Motor neuron (in vitro differentiated cells): ENCODE data around the gene TMEM108. TPM values are rescaled to one million over a fixed set of nuclear protein-coding genes. Genes with fewer than 3 reads are reported as not detected.

Source experiments
- ATAC-seq, 8 experiments: fragments of 200-7000 bp; cut with Tn5 transposase; replicated peaks in 6 of 8; 2 replicates each; pipeline ENCODE4 v1.8.0; 2021; ENCODE audit warnings: mild to moderate bottlenecking in 8 of 8, moderate library complexity in 8 of 8
- H3K27ac ChIP-seq, 2 donors: fragments of 250-450 bp; sonication (Bioruptor Pico); 2 replicates each; pipeline ENCODE4 v1.9.0; 2021; ENCODE audit warnings: antibody characterized with exemption in 2 of 2, mild to moderate bottlenecking in 2 of 2, moderate library complexity in 1 of 2
- H3K4me1 ChIP-seq, 2 donors: fragments of 250-450 bp; sonication (Bioruptor Pico); replicated peaks in 1 of 2; 2 replicates each; pipeline ENCODE4 v1.6.1; 2021; ENCODE audit warnings: antibody characterized with exemption in 2 of 2, mild to moderate bottlenecking in 2 of 2, moderate library complexity in 1 of 2
- H3K4me3 ChIP-seq, 5 donors: fragments of 250-450 bp; sonication (Bioruptor Pico); 2 replicates each; pipeline ENCODE4 v1.9.0; 2021; ENCODE audit warnings: antibody characterized with exemption in 5 of 5, mild to moderate bottlenecking in 5 of 5, moderate library complexity in 4 of 5
- WGBS, 10 experiments: fragments of 450-650 bp; shearing (Covaris generic); methylation state at CpG; one replicate each; pipeline ENCODE4 v1.0.0; 2022; 5-methylcytosine and 5-hydroxymethylcytosine counted together
- in situ Hi-C, 9 experiments: fragments of 400-800 bp; cut with MboI; loops; one replicate each; pipeline ENCODE4 v1.15.0; 2021; ENCODE audit warnings: low sequenced_read_pairs in 9 of 9, low pct_unique_long_range_greater_than_20kb in 2 of 9; ENCODE audit not compliant: unreplicated experiment in 9 of 9
- total RNA-seq, 8 experiments: library from RNA; unstranded; fragments of 300-600 nt; gene quantifications; 2 replicates each; pipeline versions ENCODE4 v1.2.3 to v1.2.4, GENCODE V29; 2022

The TMEM108 gene
- total RNA-seq, 8 experiments from 2014 or later, result 0.51 to 28.4 (median 2.9) TPM

DNA sequence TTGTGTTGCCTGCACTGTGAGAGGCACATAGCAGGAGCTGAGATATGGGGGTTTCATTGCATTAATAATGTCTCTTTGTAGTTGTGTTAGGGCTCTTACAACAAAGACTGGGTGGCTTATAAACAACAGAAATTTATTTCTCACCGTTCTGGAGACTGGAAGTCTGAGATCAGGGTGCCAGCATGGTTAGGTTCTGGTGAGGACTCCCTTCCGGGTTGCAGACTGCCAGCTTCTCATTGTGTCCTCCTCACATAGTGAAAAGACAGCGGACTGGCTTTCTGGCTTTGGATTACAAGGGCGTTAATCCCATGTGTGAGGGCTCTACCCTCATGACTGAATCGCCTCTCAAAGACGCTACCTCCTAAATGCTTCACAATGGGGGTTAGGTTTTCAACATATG is 20.6 kb downstream of the TMEM108 start:
- WGBS, 10 experiments, result 20 to 80% (median 68%) methylated on average over 1 to 6 of the region's 6 CpGs; no CpG with 5 or more reads in 2 of the 10 experiments

GRCh38 chr3:133065193-133065961 is 27.2 kb downstream of the TMEM108 start:
- peak in 4 of 8 experiments; percentile 35 to 96 (median 88) for ATAC-seq
- WGBS, 10 experiments, result 4 to 100% (median 84%) methylated on average over 1 to 7 of the region's 7 CpGs
- no peak overlapping the region for H3K4me3 ChIP-seq
- H3K4me1 ChIP-seq, result no peaks in the 10 kb centered on the region
- in situ Hi-C loops, result no loop called here
- no peak overlapping the region for H3K27ac ChIP-seq

More for the DNA sequence above, 20.6 kb downstream of the TMEM108 start:
- Histone ChIP-seq H3K4me3 (no peak overlapping the region), H3K27ac (no peak overlapping the region), H3K4me1 (peaks cover 7 to 9% of the 10 kb centered on the region in 2 donors)
- in situ Hi-C loops, result no loop called here
- ATAC-seq, result no peak

DNA sequence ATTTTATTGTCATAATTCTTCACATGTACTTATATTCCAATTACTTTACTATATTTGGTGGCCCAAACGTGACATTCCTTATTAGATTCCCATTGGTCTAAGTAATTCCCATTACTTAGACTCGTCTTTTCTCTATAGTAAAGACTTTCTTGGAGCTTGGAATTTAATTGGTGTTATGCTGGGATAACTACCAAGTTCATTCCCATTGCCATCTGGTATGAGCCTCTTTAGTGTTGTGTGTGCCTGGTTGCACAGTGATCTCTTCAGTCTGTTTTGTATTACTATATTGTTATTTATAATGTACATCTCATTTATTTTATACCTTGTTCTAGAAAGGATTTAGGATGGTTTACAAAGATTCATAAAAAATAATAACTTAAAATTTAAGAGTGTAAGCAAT is 27.8 kb downstream of the TMEM108 start:
- Histone ChIP-seq H3K4me3 (no peak overlapping the region), H3K27ac (no peak overlapping the region), H3K4me1 (no peaks in the 10 kb centered on the region)
- WGBS, 10 experiments, result 0 to 87% (median 68%) methylated on average over 1 to 2 of the region's 2 CpGs; no CpG with 5 or more reads in 3 of the 10 experiments
- in situ Hi-C loops, result no loop called here
- peak in 1 of 8 experiments; percentile 7 for ATAC-seq

DNA sequence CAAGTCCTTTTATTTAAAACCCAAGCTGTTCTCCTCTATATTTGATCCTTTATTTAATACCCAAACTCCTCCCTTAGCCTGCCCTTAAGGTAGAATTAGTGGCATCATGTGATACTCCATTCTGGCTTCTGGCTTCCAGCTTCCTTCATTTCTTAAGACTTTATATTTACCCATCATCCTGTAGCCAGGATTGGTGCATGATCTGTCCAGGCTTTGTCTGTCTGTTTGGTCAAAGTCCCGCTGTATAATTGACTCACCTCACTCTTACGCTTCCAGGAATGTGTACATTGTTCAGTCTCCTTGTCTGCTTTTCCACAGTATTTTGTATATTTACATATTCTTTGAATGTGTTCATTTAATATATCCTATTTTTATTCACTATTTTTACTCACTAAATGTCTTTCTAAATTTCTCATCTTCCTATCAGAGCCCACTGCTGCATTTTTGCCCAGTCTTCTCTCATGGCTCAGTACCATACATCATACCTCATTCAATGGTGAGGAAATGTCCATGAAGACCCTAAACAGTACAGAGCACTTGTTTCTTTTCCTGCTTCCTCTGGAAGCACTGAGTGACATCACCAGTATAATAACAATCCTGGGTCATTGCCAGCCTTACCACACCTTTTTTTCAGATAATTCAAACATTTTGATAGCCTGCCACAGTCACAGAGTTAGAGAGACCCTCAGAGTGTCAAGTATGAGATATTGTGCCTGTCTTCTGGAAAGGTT is 31.5 kb downstream of the TMEM108 start:
- ATAC-seq, result peak in 1 of 8 experiments; percentile 55
- no peaks in the 10 kb centered on the region for H3K4me1 ChIP-seq
- WGBS, 10 experiments, result 40 to 100% (median 97%) methylated on average over 2 of the region's 2 CpGs; no CpG with 5 or more reads in 2 of the 10 experiments
- H3K4me3 ChIP-seq, result no peak overlapping the region
- in situ Hi-C loops, result no loop called here
- H3K27ac ChIP-seq, result no peak overlapping the region

GRCh38 chr3:133074977-133075376 is 36.8 kb downstream of the TMEM108 start:
- no peak overlapping the region for H3K4me3 ChIP-seq
- in situ Hi-C loops, result no loop called here
- no peak overlapping the region for H3K27ac ChIP-seq
- no peak for ATAC-seq
- 3 to 94% (median 77%) methylated on average over 1 to 4 of the region's 4 CpGs; no CpG with 5 or more reads in 2 of the 10 experiments for WGBS, 10 experiments
- H3K4me1 ChIP-seq, result no peaks in the 10 kb centered on the region

GRCh38 chr3:133077688-133078087 is 39.5 kb downstream of the TMEM108 start:
- ATAC-seq, result peak in 2 of 8 experiments; percentile 25 to 76
- no peaks in the 10 kb centered on the region for H3K4me1 ChIP-seq
- WGBS, 10 experiments, result 0 to 83% (median 46%) methylated on average over 1 to 2 of the region's 3 CpGs; no CpG with 5 or more reads in 2 of the 10 experiments
- no peak overlapping the region for H3K4me3 ChIP-seq
- in situ Hi-C loops, result no loop called here
- no peak overlapping the region for H3K27ac ChIP-seq

DNA sequence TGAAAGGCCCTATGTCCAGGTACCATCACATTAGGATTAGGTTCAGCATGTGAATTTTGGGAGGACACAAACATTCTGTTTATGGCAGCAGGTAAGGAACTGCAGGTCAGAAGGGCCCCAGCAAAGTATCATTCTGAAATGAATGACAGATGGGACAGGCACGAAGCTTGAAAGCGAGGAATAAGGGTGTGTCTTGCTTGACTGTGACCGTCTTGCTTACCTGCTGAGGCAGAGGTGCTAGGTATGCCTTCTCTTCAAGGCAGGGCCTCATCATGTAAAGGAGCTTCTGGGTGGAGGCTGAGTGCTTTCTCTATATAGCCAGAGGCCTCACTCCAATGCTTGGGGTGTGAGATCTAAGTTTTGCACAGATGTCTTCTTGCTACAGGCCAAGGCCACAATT is 41.4 kb downstream of the TMEM108 start:
- WGBS, 10 experiments, result 25 to 63% (median 48%) methylated on average over 2 to 3 of the region's 3 CpGs; no CpG with 5 or more reads in 6 of the 10 experiments
- H3K4me3 ChIP-seq, result no peak overlapping the region
- no peaks in the 10 kb centered on the region for H3K4me1 ChIP-seq
- peak in 1 of 8 experiments; percentile 31 for ATAC-seq
- in situ Hi-C loops, result no loop called here
- H3K27ac ChIP-seq, result no peak overlapping the region

DNA sequence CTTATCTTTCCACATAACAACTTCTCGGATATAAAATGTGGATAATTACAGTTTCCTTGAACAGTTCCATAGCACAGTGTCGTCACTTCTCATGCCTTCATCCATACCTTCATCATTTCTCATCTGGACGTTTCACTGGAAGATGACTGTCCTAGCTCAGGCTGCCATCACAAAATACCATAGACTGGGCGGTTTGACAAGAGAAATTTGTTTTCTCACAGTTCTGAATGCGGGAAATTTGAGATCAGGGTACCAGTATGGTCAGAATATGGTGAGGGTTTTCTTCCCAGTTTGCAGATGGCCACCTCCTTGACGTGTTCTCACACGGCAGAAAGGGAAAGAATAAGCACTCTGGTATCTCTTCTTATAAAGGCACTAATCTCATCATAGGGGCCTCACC is 42.8 kb downstream of the TMEM108 start:
- H3K27ac ChIP-seq, result no peak overlapping the region
- 11 to 100% (median 81%) methylated on average over 2 to 7 of the region's 7 CpGs; no CpG with 5 or more reads in 2 of the 10 experiments for WGBS, 10 experiments
- H3K4me3 ChIP-seq, result no peak overlapping the region
- in situ Hi-C loops, result no loop called here
- ATAC-seq, result no peak
- H3K4me1 ChIP-seq, result no peaks in the 10 kb centered on the region

DNA sequence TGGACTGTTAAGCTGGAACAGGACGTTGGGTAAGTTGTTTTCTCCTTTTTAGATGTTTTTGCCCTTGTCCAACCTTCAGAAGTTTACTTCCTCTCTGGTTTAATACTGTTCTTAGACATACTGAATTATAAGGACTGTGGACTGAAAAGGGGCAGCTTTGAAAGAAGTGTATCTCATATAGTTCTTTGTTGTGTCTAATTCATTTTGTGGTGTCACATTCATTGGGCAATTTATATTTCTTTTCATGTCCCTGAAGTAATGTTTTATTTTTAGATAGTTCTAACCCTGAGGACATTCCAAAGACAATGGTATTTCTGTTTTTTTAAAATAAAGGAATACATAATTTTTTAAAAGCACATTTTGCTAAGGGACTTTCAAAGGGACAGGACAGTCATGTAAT is 45.2 kb downstream of the TMEM108 start:
- in situ Hi-C loops, result no loop called here
- H3K4me1 ChIP-seq, result no peaks in the 10 kb centered on the region
- H3K4me3 ChIP-seq, result no peak overlapping the region
- no peak overlapping the region for H3K27ac ChIP-seq
- no peak for ATAC-seq
- WGBS, 10 experiments, result 0 to 100% (median 40%) methylated on average over 1 of the region's 1 CpG; no CpG with 5 or more reads in 3 of the 10 experiments

- peak in 2 of 8 experiments; percentile 18 to 49 for ATAC-seq
- Histone ChIP-seq H3K4me3 (no peak overlapping the region), H3K4me1 (no peaks in the 10 kb centered on the region), H3K27ac (no peak overlapping the region)
- 0 to 100% (median 54%) methylated on average over 1 to 2 of the region's 2 CpGs; no CpG with 5 or more reads in 4 of the 10 experiments for WGBS, 10 experiments
- in situ Hi-C loops, result no loop called here
Observed at GRCh38 chr3:133089906-133090485, 51.8 kb downstream of the TMEM108 start.

DNA sequence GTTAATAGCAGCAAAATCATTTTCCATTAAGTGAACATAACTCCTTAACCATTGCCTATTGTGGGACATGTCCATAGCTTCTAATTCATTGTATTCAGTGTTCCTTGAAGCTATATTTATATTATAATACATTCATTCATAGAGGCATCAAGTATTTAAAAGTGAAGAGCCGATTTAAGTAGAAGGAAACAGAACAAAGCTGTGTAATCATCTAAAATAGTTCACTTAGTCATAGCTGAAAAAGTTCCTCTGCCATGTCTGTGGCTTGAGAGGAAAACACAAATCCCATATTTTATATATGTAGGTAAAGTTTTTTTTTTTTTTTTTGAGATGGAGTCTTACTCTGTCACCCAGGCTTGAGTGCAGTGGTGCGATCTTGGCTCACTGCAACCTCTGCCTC is 54.5 kb downstream of the TMEM108 start:
- Histone ChIP-seq H3K27ac (no peak overlapping the region), H3K4me3 (no peak overlapping the region), H3K4me1 (no peaks in the 10 kb centered on the region)
- in situ Hi-C loops, result no loop called here
- 0 to 100% (median 94%) methylated on average over 1 of the region's 2 CpGs; no CpG with 5 or more reads in 2 of the 10 experiments for WGBS, 10 experiments
- no peak for ATAC-seq

- H3K4me3 ChIP-seq, result no peak overlapping the region
- no peak overlapping the region for H3K27ac ChIP-seq
- ATAC-seq, result no peak
- 20 to 100% (median 64%) methylated on average over 1 of the region's 1 CpG; no CpG with 5 or more reads in 4 of the 10 experiments for WGBS, 10 experiments
- in situ Hi-C loops, result no loop called here
- H3K4me1 ChIP-seq, result no peaks in the 10 kb centered on the region
Observed at GRCh38 chr3:133093366-133093765, 55.2 kb downstream of the TMEM108 start.
